Small intestine (tissue), 7 donors: ENCODE results near the gene MISP. TPM values are rescaled to one million over a fixed set of nuclear protein-coding genes. Genes with fewer than 3 reads are reported as not detected.

Experiments
- DNase-seq, 2 donors: peaks; one replicate each; pipeline versions ENCODE4 v3.0.0 to v3.0.0-alpha.2; 2013
- FAIRE-seq: peaks from 2 replicates; lab custom pipeline; 2012; peaks lifted over from hg19 to GRCh38; lab: Jason Lieb, UNC
- H3K27ac ChIP-seq, 3 donors: one replicate each; pipeline ENCODE4 v1.5.1; 2013; ENCODE audit warnings: low read length in 2 of 3, mild to moderate bottlenecking in 2 of 3, control low read depth in 1 of 3, inconsistent platforms in 1 of 3, low read depth in 1 of 3, moderate library complexity in 1 of 3
- H3K27me3 ChIP-seq, 3 donors: one replicate each; pipeline ENCODE4 v1.6.1; 2013; ENCODE audit warnings: low read length in 3 of 3, inconsistent platforms in 1 of 3; ENCODE audit not compliant: control insufficient read depth in 3 of 3, insufficient read depth in 3 of 3
- H3K36me3 ChIP-seq, 3 donors: one replicate each; pipeline ENCODE4 v1.6.1; 2013; ENCODE audit warnings: low read length in 3 of 3, inconsistent platforms in 1 of 3, low read depth in 1 of 3, mild to moderate bottlenecking in 1 of 3, moderate library complexity in 1 of 3; ENCODE audit not compliant: control insufficient read depth in 3 of 3, insufficient read depth in 2 of 3
- H3K4me1 ChIP-seq, 3 donors: one replicate each; pipeline ENCODE4 v1.6.1; 2013; ENCODE audit warnings: low read length in 2 of 3, inconsistent platforms in 1 of 3, low read depth in 1 of 3, mild to moderate bottlenecking in 1 of 3, moderate library complexity in 1 of 3; ENCODE audit not compliant: control insufficient read depth in 3 of 3, insufficient read depth in 2 of 3
- H3K4me3 ChIP-seq, 3 donors: one replicate each; pipeline ENCODE4 v1.5.1; 2013; ENCODE audit warnings: low read length in 3 of 3, control low read depth in 1 of 3, inconsistent platforms in 1 of 3, low read depth in 1 of 3, mild to moderate bottlenecking in 1 of 3, moderate library complexity in 1 of 3
- H3K9me3 ChIP-seq, 2 donors: one replicate each; pipeline ENCODE4 v1.6.1; 2013; ENCODE audit warnings: low read depth in 1 of 2, low read length in 1 of 2; ENCODE audit not compliant: control insufficient read depth in 2 of 2, insufficient read depth in 1 of 2
- WGBS, 3 donors: extraction: QIAGEN DNeasy Blood & Tissue Kit; methylation state at CpG; one replicate each; pipeline ENCODE4 v1.1.7; 2013; 5-methylcytosine and 5-hydroxymethylcytosine counted together
- polyA plus RNA-seq, 4 donors: library from polyadenylated mRNA; stranded (reverse) in 3 of 4; unstranded in 1 of 4; fragments of 200-250 nt in 3 of 4; fragments of 120-200 nt in 1 of 4; gene quantifications; one replicate each; pipeline versions ENCODE4 v1.2.1 to v1.2.3, GENCODE V29; 2013
- donor health status: healthy with polysubstance abuse.
- donor health status: control.
- donor health status: control.
- donor health status: Bipolar disorder and iron deficiency.
- donor health status: healthy.

Gene MISP
- polyA plus RNA-seq, 4 donors, result 189 to 644 (median 383) TPM

DNA sequence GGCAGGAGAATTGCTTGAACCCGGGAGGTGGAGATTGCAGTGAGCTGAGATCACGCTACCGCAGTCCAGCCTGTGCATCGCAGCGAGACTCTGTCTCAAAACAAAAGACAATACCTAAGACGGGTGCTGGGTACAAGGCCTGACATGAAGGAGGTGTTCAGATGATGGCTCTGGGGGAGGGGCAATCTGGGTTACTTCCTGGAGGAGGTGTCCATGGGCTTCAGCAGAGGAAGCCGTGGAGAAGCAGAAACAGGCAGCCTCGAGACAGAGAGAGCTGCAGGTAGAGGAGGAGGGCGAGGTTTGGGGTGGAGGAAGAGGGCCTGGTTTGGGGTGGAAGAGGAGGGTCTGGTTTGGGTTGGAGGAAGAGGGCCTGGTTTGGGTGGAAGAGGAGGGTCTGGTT lies 3.6 kb downstream of the MISP start:
- peak overlapping the region in 2 of 3 donors; percentile 18 to 51 for H3K4me3 ChIP-seq
- peaks cover 0 to 46% (median 0%) of the 10 kb centered on the region in 3 donors for H3K4me1 ChIP-seq
- peaks cover 0 to 71% (median 13%) of the 10 kb centered on the region in 3 donors for H3K36me3 ChIP-seq
- 39 to 67% (median 41%) methylated on average over 9 of the region's 9 CpGs for WGBS, 3 donors
- DNase-seq (peak in 1 of 2 donors; percentile 79), FAIRE-seq (no peak)
- H3K9me3 ChIP-seq, result peaks cover 0 to 39% of the 10 kb centered on the region in 2 donors
- no peaks in the 10 kb centered on the region for H3K27me3 ChIP-seq
- peak overlapping the region; percentile 84 to 97 (median 95) for H3K27ac ChIP-seq

- H3K27me3 ChIP-seq, result no peaks in the 10 kb centered on the region
- H3K36me3 ChIP-seq, result peaks cover 0 to 76% (median 18%) of the 10 kb centered on the region in 3 donors
- H3K4me3 ChIP-seq, result peak overlapping the region in 2 of 3 donors; percentile 18 to 51
- H3K9me3 ChIP-seq, result peaks cover 0 to 39% of the 10 kb centered on the region in 2 donors
- peak overlapping the region; percentile 84 to 97 (median 95) for H3K27ac ChIP-seq
- DNase-seq (peak; percentile 80 to 95), FAIRE-seq (no peak)
- H3K4me1 ChIP-seq, result peaks cover 0 to 46% (median 0%) of the 10 kb centered on the region in 3 donors
- 6 to 66% (median 46%) methylated on average over 14 to 15 of the region's 15 CpGs for WGBS, 3 donors
Observed at GRCh38 chr19:755063-755462, 4.2 kb downstream of the MISP start.

- FAIRE-seq, result no peak
- peak in 1 of 2 donors; percentile 88 for DNase-seq
- Histone ChIP-seq H3K27me3 (no peaks in the 10 kb centered on the region), H3K4me3 (no peak overlapping the region), H3K27ac (peak overlapping the region; percentile 11 to 97 (median 95)), H3K36me3 (peaks cover 0 to 84% (median 22%) of the 10 kb centered on the region in 3 donors), H3K9me3 (peaks cover 0 to 39% of the 10 kb centered on the region in 2 donors), H3K4me1 (peaks cover 0 to 40% (median 0%) of the 10 kb centered on the region in 3 donors)
Observed at GRCh38 chr19:756236-756635, 5.3 kb downstream of the MISP start.

DNA sequence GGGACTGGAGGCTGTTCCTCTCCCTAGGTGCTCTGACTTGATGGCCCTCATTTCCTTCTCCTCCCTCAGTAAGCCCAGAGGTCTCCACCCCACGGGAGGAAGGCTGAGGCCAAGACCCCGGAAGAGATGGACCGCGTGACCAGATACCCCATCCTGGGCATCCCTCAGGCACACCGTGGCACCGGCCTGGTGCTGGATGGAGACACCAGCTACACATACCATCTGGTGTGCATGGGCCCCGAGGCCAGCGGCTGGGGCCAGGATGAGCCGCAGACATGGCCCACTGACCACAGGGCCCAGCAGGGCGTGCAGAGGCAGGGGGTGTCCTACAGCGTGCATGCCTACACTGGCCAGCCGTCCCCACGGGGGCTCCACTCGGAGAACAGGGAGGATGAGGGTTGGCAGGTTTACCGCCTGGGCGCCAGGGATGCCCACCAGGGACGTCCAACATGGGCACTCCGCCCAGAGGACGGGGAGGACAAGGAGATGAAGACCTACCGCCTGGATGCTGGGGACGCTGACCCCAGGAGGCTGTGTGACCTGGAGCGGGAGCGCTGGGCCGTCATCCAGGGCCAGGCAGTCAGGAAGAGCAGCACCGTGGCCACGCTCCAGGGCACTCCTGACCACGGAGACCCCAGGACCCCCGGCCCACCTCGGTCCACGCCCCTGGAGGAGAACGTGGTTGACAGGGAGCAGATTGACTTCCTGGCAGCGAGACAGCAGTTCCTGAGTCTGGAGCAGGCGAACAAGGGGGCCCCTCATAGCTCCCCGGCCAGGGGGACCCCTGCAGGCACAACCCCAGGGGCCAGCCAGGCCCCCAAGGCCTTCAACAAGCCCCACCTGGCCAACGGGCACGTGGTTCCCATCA lies 6.1 kb downstream of the MISP start:
- peaks cover 0 to 42% of the 10 kb centered on the region in 2 donors for H3K9me3 ChIP-seq
- peaks cover 0 to 89% (median 26%) of the 10 kb centered on the region in 3 donors for H3K36me3 ChIP-seq
- FAIRE-seq (no peak), DNase-seq (no peak)
- H3K4me1 ChIP-seq, result peaks cover 0 to 39% (median 0%) of the 10 kb centered on the region in 3 donors
- H3K27me3 ChIP-seq, result no peaks in the 10 kb centered on the region
- 89 to 90% (median 89%) methylated on average over 33 to 36 of the region's 36 CpGs for WGBS, 3 donors
- H3K4me3 ChIP-seq, result no peak overlapping the region
- no peak overlapping the region for H3K27ac ChIP-seq

GRCh38 chr19:757811-758668 lies 7.1 kb downstream of the MISP start:
- FAIRE-seq (no peak), DNase-seq (no peak)
- Histone ChIP-seq H3K9me3 (peaks cover 0 to 41% of the 10 kb centered on the region in 2 donors), H3K4me3 (no peak overlapping the region), H3K27me3 (no peaks in the 10 kb centered on the region), H3K36me3 (peaks cover 0 to 94% (median 29%) of the 10 kb centered on the region in 3 donors), H3K27ac (no peak overlapping the region), H3K4me1 (peaks cover 0 to 34% (median 0%) of the 10 kb centered on the region in 3 donors)
- 95 to 97% (median 96%) methylated on average over 41 to 50 of the region's 50 CpGs for WGBS, 3 donors

DNA sequence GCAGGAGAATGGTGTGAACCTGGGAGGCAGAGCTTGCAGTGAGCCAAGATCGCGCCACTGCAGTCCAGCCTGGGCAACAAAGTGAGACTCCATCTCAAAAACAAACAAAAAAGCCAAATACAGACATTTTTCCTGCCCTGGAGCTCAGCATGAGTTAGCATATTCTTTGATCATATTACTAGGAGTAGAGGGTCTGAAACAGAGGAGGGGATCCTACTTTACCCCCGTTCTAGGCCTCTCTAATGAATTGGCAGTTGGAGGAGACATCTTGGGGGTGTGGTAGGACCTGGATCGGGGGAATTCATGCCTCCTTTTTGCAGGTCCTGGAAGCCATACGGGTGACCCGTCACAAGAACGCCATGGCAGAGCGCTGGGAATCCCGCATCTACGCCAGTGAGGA lies 12.3 kb downstream of the MISP start:
- WGBS, 3 donors, result 90 to 94% (median 93%) methylated on average over 10 of the region's 10 CpGs
- peaks cover 0 to 79% (median 31%) of the 10 kb centered on the region in 3 donors for H3K36me3 ChIP-seq
- no peak for FAIRE-seq
- no peak for DNase-seq
- H3K27me3 ChIP-seq, result no peaks in the 10 kb centered on the region
- H3K4me3 ChIP-seq, result no peak overlapping the region
- peaks cover 0 to 4% (median 0%) of the 10 kb centered on the region in 3 donors for H3K4me1 ChIP-seq
- H3K9me3 ChIP-seq, result peaks cover 0 to 14% of the 10 kb centered on the region in 2 donors
- no peak overlapping the region for H3K27ac ChIP-seq

GRCh38 chr19:763869-764268 lies 13.0 kb downstream of the MISP start:
- H3K4me3 ChIP-seq, result no peak overlapping the region
- WGBS, 3 donors, result 90 to 93% (median 91%) methylated on average over 6 of the region's 6 CpGs
- peaks cover 0 to 7% of the 10 kb centered on the region in 2 donors for H3K9me3 ChIP-seq
- DNase-seq, result no peak
- FAIRE-seq, result no peak
- H3K36me3 ChIP-seq, result peaks cover 0 to 72% (median 28%) of the 10 kb centered on the region in 3 donors
- no peaks in the 10 kb centered on the region for H3K27me3 ChIP-seq
- no peaks in the 10 kb centered on the region for H3K4me1 ChIP-seq
- H3K27ac ChIP-seq, result no peak overlapping the region

DNA sequence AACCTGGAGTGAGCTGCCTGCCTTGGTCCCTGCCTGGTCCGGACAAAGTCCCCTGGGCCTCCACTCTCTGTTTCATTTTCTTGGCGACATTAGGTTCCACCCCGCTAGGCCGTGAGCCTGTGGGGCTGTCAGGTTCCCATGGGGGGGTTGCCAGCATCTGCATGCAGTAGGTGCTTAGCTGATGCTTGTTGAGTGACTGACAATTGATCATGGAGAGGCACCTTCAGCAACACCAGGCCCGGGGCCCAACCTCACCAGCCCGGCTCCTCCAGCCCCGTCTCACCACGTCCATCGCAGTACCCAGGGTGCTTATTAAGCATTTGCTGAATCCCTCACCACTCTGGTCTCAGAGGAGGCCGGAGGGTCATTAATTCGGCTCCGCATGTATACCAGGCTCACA lies 13.4 kb downstream of the MISP start:
- H3K9me3 ChIP-seq, result peaks cover 0 to 4% of the 10 kb centered on the region in 2 donors
- H3K4me3 ChIP-seq, result no peak overlapping the region
- peaks cover 0 to 68% (median 28%) of the 10 kb centered on the region in 3 donors for H3K36me3 ChIP-seq
- DNase-seq (peak in 1 of 2 donors; percentile 24), FAIRE-seq (no peak)
- WGBS, 3 donors, result 82 to 90% (median 85%) methylated on average over 12 of the region's 12 CpGs
- H3K4me1 ChIP-seq, result no peaks in the 10 kb centered on the region
- H3K27me3 ChIP-seq, result no peaks in the 10 kb centered on the region
- no peak overlapping the region for H3K27ac ChIP-seq
